Astrocyte of the spinal cord (primary cell): ENCODE measurements around the gene PHKG2.

Experiments used
- DNase-seq: peaks from one replicate; pipeline ENCODE4 v3.0.0; 2011; ENCODE audit warnings: low read depth, low spot score
- H3K4me3 ChIP-seq: 2 replicates; pipeline ENCODE4 v1.5.1; 2011; ENCODE audit warnings: low read depth, mild to moderate bottlenecking, low read length, moderate library complexity
- CTCF ChIP-seq: IDR thresholded peaks from 2 replicates; pipeline ENCODE4 v1.5.1; 2012; ENCODE audit warnings: low read depth, mild to moderate bottlenecking, low read length, inconsistent platforms
- in situ Hi-C: cut with HindIII; loops from 2 replicates; pipeline ENCODE4 v1.10.0; 2017; ENCODE audit warnings: low sequenced_read_pairs

Gene PHKG2

GRCh38 chr16:30737794-30738648 lies 10.2 kb upstream of the PHKG2 start:
- TF ChIP-seq CTCF: no peak
- H3K4me3 ChIP-seq: no peak overlapping the region
- in situ Hi-C loops: no loop called here
- no peak for DNase-seq

- H3K4me3 ChIP-seq: no peak overlapping the region
- no peak for TF ChIP-seq CTCF
- DNase-seq: no peak
- in situ Hi-C loops: no loop called here
These were observed 9.0 kb upstream of the PHKG2 start for GRCh38 chr16:30738984-30739951.

- no peak overlapping the region for H3K4me3 ChIP-seq
- peak; percentile 74 for DNase-seq
- in situ Hi-C loops: no loop called here
These were observed 7.6 kb upstream of the PHKG2 start for GRCh38 chr16:30740364-30741251.

GRCh38 chr16:30741461-30741914 lies 6.7 kb upstream of the PHKG2 start:
- no peak for TF ChIP-seq CTCF
- in situ Hi-C loops: no loop called here
- no peak overlapping the region for H3K4me3 ChIP-seq
- DNase-seq: peak; percentile 84

More at GRCh38 chr16:30740364-30741251, 7.6 kb upstream of the PHKG2 start:
- TF ChIP-seq CTCF: no peak

- DNase-seq: no peak
- in situ Hi-C loops: no loop called here
- no peak overlapping the region for H3K4me3 ChIP-seq
- no peak for TF ChIP-seq CTCF
These were observed 4.5 kb upstream of the PHKG2 start for GRCh38 chr16:30743716-30744115.
